DOHH2 (cell line): ENCODE data around the gene PF4V1.

Experiments used
- H3F3A ChIP-seq: fragments of 200-600 bp; sonication (generic), shearing (Covaris generic); 2 replicates; pipeline ENCODE4 v1.6.0; 2016; ENCODE audit warnings: antibody characterized with exemption, mild to moderate bottlenecking; ENCODE audit not compliant: control insufficient read depth, insufficient read depth
- H3K27ac ChIP-seq: fragments of 200-600 bp; sonication (generic); 2 replicates; pipeline ENCODE4 v1.5.1; 2014; ENCODE audit warnings: low read depth, mild to moderate bottlenecking, low read length, moderate library complexity
- H3K27me3 ChIP-seq: fragments of 200-600 bp; sonication (generic); 2 replicates; pipeline ENCODE4 v1.6.1; 2014; ENCODE audit warnings: mild to moderate bottlenecking, low read length, mixed read lengths; ENCODE audit not compliant: control insufficient read depth
- H3K36me3 ChIP-seq: fragments of 200-600 bp; sonication (generic); 2 replicates; pipeline ENCODE4 v1.6.1; 2014; ENCODE audit warnings: mild to moderate bottlenecking, low read length, moderate library complexity, mixed read lengths; ENCODE audit not compliant: control insufficient read depth
- H3K4me1 ChIP-seq: fragments of 200-600 bp; sonication (generic); 2 replicates; pipeline ENCODE4 v1.6.1; 2014; ENCODE audit warnings: mild to moderate bottlenecking, low read length, mixed read lengths; ENCODE audit not compliant: control insufficient read depth
- H3K4me2 ChIP-seq: fragments of 200-600 bp; sonication (generic); 2 replicates; pipeline ENCODE4 v1.6.0; 2014; ENCODE audit warnings: mild to moderate bottlenecking, low read length, moderate library complexity
- H3K4me3 ChIP-seq: fragments of 200-600 bp; sonication (generic); 2 replicates; pipeline ENCODE4 v1.5.1; 2014; ENCODE audit warnings: mild to moderate bottlenecking, low read length, mixed read lengths
- H3K79me2 ChIP-seq: fragments of 200-600 bp; sonication (generic); 2 replicates; pipeline ENCODE4 v1.6.1; 2014; ENCODE audit warnings: mild to moderate bottlenecking, low read length, mixed read lengths; ENCODE audit not compliant: control insufficient read depth
- H3K9me2 ChIP-seq: fragments of 200-600 bp; sonication (generic); replicated peaks from 2 replicates; pipeline ENCODE4 v1.6.1; 2014; ENCODE audit warnings: mild to moderate bottlenecking, low read length, mixed read lengths; ENCODE audit not compliant: control insufficient read depth
- H3K9me3 ChIP-seq: fragments of 200-600 bp; sonication (generic); 2 replicates; pipeline ENCODE4 v1.6.1; 2014; ENCODE audit warnings: antibody characterized with exemption, low read length, mixed read lengths; ENCODE audit not compliant: control insufficient read depth, insufficient read depth
- H4K20me1 ChIP-seq: fragments of 200-600 bp; sonication (generic); 2 replicates; pipeline ENCODE4 v1.6.0; 2014; ENCODE audit warnings: low read depth, mild to moderate bottlenecking, antibody characterized with exemption, low read length, moderate library complexity; ENCODE audit not compliant: control insufficient read depth, insufficient read depth
- CTCF ChIP-seq: fragments of 200-600 bp; sonication (generic); IDR thresholded peaks from one replicate; pipeline ENCODE4 v1.5.1; 2014; ENCODE audit warnings: antibody characterized with exemption, mild to moderate bottlenecking, low read depth, low read length; ENCODE audit not compliant: poor library complexity, severe bottlenecking
- EZH2phosphoT487 ChIP-seq: fragments of 200-600 bp; sonication (generic); IDR thresholded peaks from 2 replicates; pipeline ENCODE4 v1.6.1; 2017; ENCODE audit warnings: borderline replicate concordance, mild to moderate bottlenecking, antibody characterized with exemption, low read length, moderate library complexity, mixed read lengths

Gene PF4V1

GRCh38 chr4:73841243-73841925 is 11.7 kb upstream of the PF4V1 start:
- no peaks in the 10 kb centered on the region for H3K9me3 ChIP-seq
- no peaks in the 10 kb centered on the region for H3K27me3 ChIP-seq
- no peak overlapping the region for H3K4me2 ChIP-seq
- no peaks in the 10 kb centered on the region for H3K79me2 ChIP-seq
- H3K4me1 ChIP-seq, result no peaks in the 10 kb centered on the region
- H3K27ac ChIP-seq, result no peak overlapping the region
- H3F3A ChIP-seq, result no peaks in the 10 kb centered on the region
- TF ChIP-seq EZH2phosphoT487 (no peak), CTCF (no peak)
- H4K20me1 ChIP-seq, result no peaks in the 10 kb centered on the region
- H3K4me3 ChIP-seq, result no peak overlapping the region
- no peaks in the 10 kb centered on the region for H3K9me2 ChIP-seq
- H3K36me3 ChIP-seq, result no peaks in the 10 kb centered on the region

DNA sequence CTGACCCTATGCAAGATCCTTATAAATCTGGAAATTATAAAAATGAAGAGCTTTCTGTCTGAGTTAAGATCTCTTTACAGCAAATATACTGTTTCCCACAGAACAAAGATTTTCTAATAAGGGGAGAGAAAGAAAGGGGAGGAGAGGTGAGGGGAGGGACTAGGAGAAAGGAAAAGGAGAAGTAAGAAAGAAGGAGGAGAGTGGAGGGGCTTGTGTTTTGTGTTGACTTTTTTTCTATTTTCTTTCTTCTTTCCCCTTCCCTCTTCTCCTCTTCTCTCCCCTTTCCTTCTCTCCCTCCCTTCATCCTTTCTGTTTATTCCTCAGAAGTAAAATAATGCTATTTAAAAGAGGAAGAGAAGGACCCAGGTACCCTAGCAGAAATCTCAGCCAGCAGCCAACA is 10.4 kb upstream of the PF4V1 start:
- no peak overlapping the region for H3K4me3 ChIP-seq
- H3K4me2 ChIP-seq, result no peak overlapping the region
- H3K4me1 ChIP-seq, result no peaks in the 10 kb centered on the region

DNA sequence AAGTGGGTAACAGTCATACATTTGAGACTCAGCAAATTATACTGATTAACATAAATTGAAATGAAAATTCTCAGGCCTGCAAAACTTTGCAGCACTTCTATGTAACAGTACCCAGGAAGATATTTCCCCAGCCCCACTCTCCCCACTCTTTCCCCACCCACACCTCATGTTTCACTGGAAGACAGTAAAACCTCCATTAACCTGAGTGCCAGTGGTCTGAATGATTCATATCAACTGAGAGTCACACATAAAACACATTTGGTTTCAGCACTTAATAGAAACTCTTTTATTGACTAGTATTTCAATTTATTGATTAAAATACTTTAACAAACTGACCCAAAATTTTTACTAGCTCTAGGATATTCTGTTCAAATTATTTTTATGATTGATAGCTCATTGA is 9.7 kb upstream of the PF4V1 start:
- TF ChIP-seq EZH2phosphoT487 (no peak), CTCF (no peak)
- Histone ChIP-seq H3K9me2 (no peaks in the 10 kb centered on the region), H3K4me3 (no peak overlapping the region), H3K4me1 (no peaks in the 10 kb centered on the region), H4K20me1 (no peaks in the 10 kb centered on the region), H3F3A (no peaks in the 10 kb centered on the region), H3K4me2 (no peak overlapping the region), H3K9me3 (no peaks in the 10 kb centered on the region), H3K27ac (no peak overlapping the region), H3K27me3 (no peaks in the 10 kb centered on the region), H3K79me2 (no peaks in the 10 kb centered on the region), H3K36me3 (no peaks in the 10 kb centered on the region)

More for the DNA sequence above, 10.4 kb upstream of the PF4V1 start:
- H3K9me3 ChIP-seq, result no peaks in the 10 kb centered on the region
- H3K27me3 ChIP-seq, result no peaks in the 10 kb centered on the region
- no peaks in the 10 kb centered on the region for H3F3A ChIP-seq
- H3K36me3 ChIP-seq, result no peaks in the 10 kb centered on the region
- H3K79me2 ChIP-seq, result no peaks in the 10 kb centered on the region
- no peak for TF ChIP-seq EZH2phosphoT487
- no peak for TF ChIP-seq CTCF
- H4K20me1 ChIP-seq, result no peaks in the 10 kb centered on the region
- no peaks in the 10 kb centered on the region for H3K9me2 ChIP-seq
- H3K27ac ChIP-seq, result no peak overlapping the region
